UCSD-AML1 (cell line): ENCODE results near the gene POTEM.
"Not testable (repeated sequence)": the region's sequence is repeated elsewhere in the genome, so short reads cannot be mapped to it uniquely, and the experiment has no call there.

Experiments
- DNase-seq: peaks from one replicate; lab custom pipeline; 2025; ENCODE audit not compliant: unreplicated experiment; lab: John Stamatoyannopoulos, UW

Gene POTEM

DNA sequence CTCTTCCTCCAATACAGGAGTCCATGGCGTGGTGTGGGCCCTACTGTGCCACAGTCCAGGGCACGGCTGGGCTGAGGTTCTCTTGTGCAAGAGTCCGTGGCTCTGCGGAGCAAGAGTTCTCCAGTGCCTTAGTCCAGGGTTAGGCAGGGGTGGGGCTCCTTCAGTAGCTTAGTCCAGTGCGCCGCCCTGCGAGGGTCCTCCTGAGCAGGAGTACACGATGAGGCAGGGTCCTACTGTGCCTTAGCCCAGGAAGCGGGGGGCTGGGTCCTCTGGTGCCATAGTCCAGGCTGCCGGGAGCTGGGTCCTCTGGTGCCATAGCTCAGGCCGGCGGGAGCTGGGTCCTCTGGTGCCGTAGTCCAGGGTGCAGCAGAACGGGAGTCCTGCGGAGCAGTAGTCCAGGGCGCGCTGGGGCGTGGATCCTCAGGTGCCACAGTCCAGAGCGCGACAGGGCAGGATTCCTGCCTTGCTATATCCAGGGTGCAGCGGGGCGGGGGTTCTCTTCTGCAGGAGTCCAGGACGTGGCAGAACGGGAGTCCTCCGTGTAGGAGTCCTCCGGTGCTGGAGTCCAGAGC is 69.7 kb downstream of the POTEM start:
- DNase-seq: not testable (repeated sequence)

DNA sequence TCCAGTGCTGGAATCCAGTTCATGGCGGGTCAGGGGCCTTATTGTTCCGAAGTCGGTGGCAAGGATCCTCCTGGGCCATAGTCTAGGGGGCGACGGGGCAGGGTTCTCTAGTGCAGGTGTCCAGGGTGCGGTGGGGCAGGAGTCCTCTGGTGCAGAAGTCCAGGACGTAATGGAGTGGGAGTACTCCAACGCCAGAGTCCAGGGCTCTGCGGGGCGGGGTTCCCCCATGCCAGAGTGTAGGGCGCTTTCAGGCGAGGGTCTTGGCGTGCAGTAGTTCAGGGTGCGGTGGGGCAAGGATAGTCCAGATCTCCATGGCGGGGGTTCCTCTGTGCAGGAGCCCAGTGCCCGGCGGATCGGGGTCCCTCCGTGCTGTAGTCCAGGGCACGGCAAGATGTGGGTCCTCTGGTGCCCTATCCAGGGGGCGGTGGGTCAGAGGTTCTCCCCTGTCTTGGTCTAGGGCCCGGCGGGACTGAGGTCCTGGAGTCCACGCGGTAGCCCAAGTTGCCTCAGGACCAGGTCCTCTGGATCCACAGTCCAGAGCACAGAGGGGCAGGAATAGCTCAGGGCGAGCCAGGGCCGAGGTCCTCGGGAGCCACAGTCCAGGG is 70.9 kb downstream of the POTEM start:
- not testable (repeated sequence) for DNase-seq

DNA sequence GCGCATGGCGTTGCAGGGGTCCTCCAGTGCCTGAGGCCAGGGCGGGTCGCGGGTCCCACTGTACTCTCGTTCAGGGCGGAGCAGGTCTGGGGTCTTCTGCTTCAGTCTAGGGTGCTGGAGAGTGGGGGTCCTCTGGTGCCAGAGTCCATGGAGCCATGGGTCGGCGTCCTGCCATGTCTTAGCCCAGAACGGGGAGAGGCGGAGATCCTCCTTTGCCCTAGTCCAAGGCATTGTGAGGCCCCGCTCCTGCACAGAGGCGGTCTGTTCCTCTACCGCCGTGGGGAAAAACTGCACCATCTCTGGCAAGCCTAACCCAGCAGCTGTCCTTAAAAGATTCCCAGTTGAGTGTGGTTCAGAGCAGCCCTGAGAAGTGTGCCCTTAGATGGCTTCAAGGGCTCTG is 71.6 kb downstream of the POTEM start:
- not testable (repeated sequence) for DNase-seq

DNA sequence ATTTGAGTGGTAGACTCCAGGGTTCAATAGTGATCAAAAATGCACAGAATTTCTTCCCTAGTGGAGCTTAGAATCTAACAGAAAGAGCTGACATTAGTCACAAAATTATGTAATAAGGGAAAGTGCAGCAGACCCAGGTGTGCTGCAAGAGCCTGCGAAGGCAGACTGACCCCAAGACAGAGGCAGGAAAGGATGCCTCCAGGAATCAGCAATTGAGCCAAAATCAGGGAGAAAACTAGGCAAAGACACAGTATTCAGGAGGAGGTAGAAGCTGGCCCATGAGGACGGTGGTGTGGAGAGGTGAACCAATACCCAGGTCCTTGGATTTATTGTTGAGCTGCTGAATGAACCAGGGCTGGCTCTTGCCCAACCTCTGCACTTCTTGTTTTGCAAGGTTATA is 76.2 kb downstream of the POTEM start:
- not testable (repeated sequence) for DNase-seq
